Measurements from ENCODE around the gene BCL7A.

- TF ChIP-seq, protein P1, sequence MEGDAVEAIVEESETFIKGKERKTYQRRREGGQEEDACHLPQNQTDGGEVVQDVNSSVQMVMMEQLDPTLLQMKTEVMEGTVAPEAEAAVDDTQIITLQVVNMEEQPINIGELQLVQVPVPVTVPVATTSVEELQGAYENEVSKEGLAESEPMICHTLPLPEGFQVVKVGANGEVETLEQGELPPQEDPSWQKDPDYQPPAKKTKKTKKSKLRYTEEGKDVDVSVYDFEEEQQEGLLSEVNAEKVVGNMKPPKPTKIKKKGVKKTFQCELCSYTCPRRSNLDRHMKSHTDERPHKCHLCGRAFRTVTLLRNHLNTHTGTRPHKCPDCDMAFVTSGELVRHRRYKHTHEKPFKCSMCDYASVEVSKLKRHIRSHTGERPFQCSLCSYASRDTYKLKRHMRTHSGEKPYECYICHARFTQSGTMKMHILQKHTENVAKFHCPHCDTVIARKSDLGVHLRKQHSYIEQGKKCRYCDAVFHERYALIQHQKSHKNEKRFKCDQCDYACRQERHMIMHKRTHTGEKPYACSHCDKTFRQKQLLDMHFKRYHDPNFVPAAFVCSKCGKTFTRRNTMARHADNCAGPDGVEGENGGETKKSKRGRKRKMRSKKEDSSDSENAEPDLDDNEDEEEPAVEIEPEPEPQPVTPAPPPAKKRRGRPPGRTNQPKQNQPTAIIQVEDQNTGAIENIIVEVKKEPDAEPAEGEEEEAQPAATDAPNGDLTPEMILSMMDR (IDR thresholded peaks at IDR 0.05): no peak
- no peak for TF ChIP-seq POLR2A (IDR thresholded peaks at IDR 0.05)
These were observed 59.5 kb downstream of the BCL7A start for GRCh38 chr12:122081083-122081696.
